Neural crest cell (in vitro differentiated cells): ENCODE results near the gene JMJD6. TPM values are rescaled to one million over a fixed set of nuclear protein-coding genes. Genes with fewer than 3 reads are reported as not detected.
"Not testable (repeated sequence)": the region's sequence is repeated elsewhere in the genome, so short reads cannot be mapped to it uniquely, and the experiment has no call there.

Experiments
- DNase-seq: peaks from one replicate; pipeline ENCODE4 v3.0.0; 2021; ENCODE audit warnings: low read depth, mixed read lengths, low spot score
- H3K27ac Mint-ChIP-seq: one replicate; pipeline ENCODE4 v1.8.0; 2021; ENCODE audit warnings: mild to moderate bottlenecking, mixed read lengths; ENCODE audit not compliant: unreplicated experiment
- H3K27me3 Mint-ChIP-seq: 2 replicates; pipeline ENCODE4 v1.8.0; 2021; ENCODE audit warnings: low read depth, mild to moderate bottlenecking, mixed read lengths
- H3K36me3 Mint-ChIP-seq: 2 replicates; pipeline ENCODE4 v1.8.0; 2021; ENCODE audit warnings: low read depth, mild to moderate bottlenecking, mixed read lengths
- H3K4me1 Mint-ChIP-seq: 2 replicates; pipeline ENCODE4 v1.8.0; 2021; ENCODE audit warnings: mixed read lengths
- H3K4me3 Mint-ChIP-seq: one replicate; pipeline ENCODE4 v1.8.0; 2021; ENCODE audit warnings: mild to moderate bottlenecking, mixed read lengths
- H3K9me3 Mint-ChIP-seq: 2 replicates; pipeline ENCODE4 v1.8.0; 2021; ENCODE audit warnings: mixed read lengths
- CTCF ChIP-seq: fragments of 200-600 bp; sonication (generic); conservative IDR thresholded peaks from 2 replicates; pipeline ENCODE4 v1.5.0; 2021; ENCODE audit warnings: antibody characterized with exemption, mild to moderate bottlenecking
- total RNA-seq: library from RNA; stranded (reverse); gene quantifications from 2 replicates; pipeline ENCODE4 v1.2.1, GENCODE V29; 2021

The JMJD6 gene
- total RNA-seq, 1 donor from 2014 or later: 29.0 TPM

GRCh38 chr17:76727745-76728456 is 1.5 kb upstream of the JMJD6 start:
- peaks cover 9% of the 10 kb centered on the region for H3K36me3 Mint-ChIP-seq

GRCh38 chr17:76726776-76727718 is 641 bp upstream of the JMJD6 start, which contains the start of gene METTL23:
TSS of gene METTL23 (plus strand) at chr17:76726839. CDS start at chr17:76729711, 2,872 bp downstream.
- Mint-ChIP-seq H3K36me3 (peaks cover 9% of the 10 kb centered on the region), H3K4me3 (peak within 1 kb of the TSS; percentile 99), H3K27ac (peak within 1 kb of the TSS; percentile 98), H3K4me1 (peaks cover 37% of the 10 kb centered on the region), H3K9me3 (no peaks in the 10 kb centered on the region), H3K27me3 (no peaks in the 10 kb centered on the region)
- peak; percentile 74 for TF ChIP-seq CTCF
- peak; percentile 61 for DNase-seq

More at GRCh38 chr17:76727745-76728456, 1.5 kb upstream of the JMJD6 start:
- Mint-ChIP-seq H3K4me3 (peak overlapping the region; percentile 99), H3K27ac (peak overlapping the region; percentile 28), H3K27me3 (no peaks in the 10 kb centered on the region), H3K9me3 (no peaks in the 10 kb centered on the region), H3K4me1 (peaks cover 36% of the 10 kb centered on the region)
- no peak for DNase-seq
- no peak for TF ChIP-seq CTCF

GRCh38 chr17:76725580-76726230 is 701 bp downstream of the JMJD6 start:
- no peak for DNase-seq
- H3K4me1 Mint-ChIP-seq: peaks cover 37% of the 10 kb centered on the region
- H3K36me3 Mint-ChIP-seq: peaks cover 12% of the 10 kb centered on the region
- peak overlapping the region; percentile 60 for H3K27ac Mint-ChIP-seq
- H3K9me3 Mint-ChIP-seq: no peaks in the 10 kb centered on the region
- H3K27me3 Mint-ChIP-seq: no peaks in the 10 kb centered on the region
- no peak for TF ChIP-seq CTCF
- peak overlapping the region; percentile 92 for H3K4me3 Mint-ChIP-seq

GRCh38 chr17:76723812-76724211 is 2.6 kb downstream of the JMJD6 start:
- Mint-ChIP-seq H3K27ac (no peak overlapping the region), H3K9me3 (no peaks in the 10 kb centered on the region), H3K27me3 (no peaks in the 10 kb centered on the region), H3K4me3 (peak overlapping the region; percentile 49), H3K4me1 (peaks cover 30% of the 10 kb centered on the region), H3K36me3 (peaks cover 16% of the 10 kb centered on the region)
- no peak for DNase-seq
- TF ChIP-seq CTCF: no peak

GRCh38 chr17:76722977-76723376 is 3.4 kb downstream of the JMJD6 start:
- not testable (repeated sequence) for DNase-seq, H3K27me3 Mint-ChIP-seq, H3K27ac Mint-ChIP-seq, H3K9me3 Mint-ChIP-seq
- peaks cover 18% of the 10 kb centered on the region for H3K36me3 Mint-ChIP-seq
- H3K4me3 Mint-ChIP-seq: peak overlapping the region; percentile 79
- peaks cover 29% of the 10 kb centered on the region for H3K4me1 Mint-ChIP-seq
